Activated naive CD4-positive, alpha-beta T cell (primary cell): ENCODE results near the gene EEFSEC.

Experiments used
- DNase-seq, 4 experiments: peaks; one replicate each; lab custom pipeline; 2025; lab: John Stamatoyannopoulos, UW

The EEFSEC gene

DNA sequence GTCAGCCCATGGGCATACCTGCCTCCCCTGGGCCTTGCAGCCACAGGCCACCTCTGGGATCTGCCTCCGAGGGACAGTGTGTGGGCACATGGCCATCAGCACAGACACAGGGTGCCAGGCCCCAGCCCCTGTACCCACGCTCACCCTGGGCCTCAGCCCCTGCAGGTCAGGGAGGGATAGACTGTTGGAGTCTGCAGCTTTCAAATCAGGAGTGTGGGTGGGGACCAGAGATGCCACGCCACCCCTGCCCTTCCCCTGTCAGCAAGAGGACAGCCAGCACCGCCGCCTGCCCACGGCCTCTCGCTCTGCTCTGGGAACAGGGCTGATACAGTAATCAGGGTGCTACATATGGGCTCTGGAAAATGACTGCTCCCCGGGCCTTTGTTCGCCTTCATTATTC lies 240.8 kb downstream of the EEFSEC start:
- DNase-seq = no peak

DNA sequence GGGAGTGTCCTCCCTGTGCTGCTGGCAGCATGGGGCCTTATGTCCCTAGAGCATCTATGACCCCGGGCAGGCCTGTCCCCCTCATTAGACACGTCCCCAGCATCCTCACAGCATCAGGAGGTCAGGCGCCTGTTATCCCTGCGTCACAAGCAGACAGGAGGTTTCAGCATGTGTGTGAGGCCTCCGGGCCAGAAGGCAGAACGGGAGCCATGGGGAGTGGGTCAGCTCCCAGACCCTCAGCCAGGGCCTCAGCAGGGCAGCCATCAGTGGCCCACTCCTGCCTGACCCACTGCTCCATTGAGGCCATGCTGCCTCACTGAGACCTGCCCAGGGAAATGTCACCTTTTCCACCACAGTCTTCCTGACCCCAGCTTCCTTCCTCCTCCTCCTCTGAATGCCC lies 241.8 kb downstream of the EEFSEC start:
- no peak for DNase-seq

DNA sequence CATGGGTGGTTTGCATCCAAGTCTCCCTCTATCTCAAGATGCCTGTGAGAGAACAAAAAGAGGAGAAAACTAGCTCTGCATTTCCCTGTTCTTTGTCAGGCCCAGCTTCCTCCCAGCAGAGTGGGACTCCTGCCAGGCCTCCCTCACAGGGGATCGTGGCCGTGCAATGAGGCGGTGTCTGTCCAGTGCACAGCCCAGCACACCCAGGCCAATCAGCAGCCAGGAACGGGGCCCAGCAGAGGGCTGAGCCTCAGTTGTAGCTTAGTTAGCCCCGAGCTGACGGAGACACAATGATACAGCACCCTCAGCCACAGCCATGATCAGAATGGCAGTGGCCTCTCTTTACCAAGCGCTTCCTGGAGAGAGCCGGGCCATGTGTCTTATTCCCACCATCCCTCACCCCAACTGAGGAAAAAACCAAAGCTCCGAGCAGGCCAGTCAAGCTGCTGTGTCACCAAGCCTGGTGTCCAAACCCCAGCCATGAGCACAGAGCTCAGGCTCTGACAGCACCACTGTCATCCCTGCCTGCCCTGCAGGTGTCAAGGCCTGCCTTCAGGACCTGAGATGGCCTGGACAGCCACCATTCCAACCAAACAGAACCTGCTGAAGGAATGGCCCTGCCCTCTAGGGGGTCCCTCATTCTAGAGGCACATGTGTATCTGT lies 242.3 kb downstream of the EEFSEC start:
- DNase-seq = no peak

DNA sequence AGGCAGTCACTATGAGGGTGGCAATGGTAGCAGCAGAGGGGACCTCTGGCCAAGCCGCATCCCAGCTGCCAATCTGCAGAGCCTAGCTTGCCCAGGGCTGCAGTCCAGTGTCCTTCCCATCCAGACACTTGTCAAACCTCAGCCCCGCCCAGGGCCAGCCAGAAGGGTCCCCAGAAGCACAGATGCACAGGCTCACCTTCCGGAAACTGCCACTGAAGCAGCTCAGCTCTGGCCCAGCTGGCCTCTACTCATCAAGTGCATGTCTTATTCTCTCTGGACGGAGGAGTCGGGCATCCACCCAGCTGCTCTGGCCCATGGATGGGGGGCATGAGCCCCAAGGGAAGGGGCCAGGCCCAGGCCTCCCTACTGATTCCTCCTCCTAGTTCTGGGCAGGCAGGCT lies 244.2 kb downstream of the EEFSEC start:
- no peak for DNase-seq

DNA sequence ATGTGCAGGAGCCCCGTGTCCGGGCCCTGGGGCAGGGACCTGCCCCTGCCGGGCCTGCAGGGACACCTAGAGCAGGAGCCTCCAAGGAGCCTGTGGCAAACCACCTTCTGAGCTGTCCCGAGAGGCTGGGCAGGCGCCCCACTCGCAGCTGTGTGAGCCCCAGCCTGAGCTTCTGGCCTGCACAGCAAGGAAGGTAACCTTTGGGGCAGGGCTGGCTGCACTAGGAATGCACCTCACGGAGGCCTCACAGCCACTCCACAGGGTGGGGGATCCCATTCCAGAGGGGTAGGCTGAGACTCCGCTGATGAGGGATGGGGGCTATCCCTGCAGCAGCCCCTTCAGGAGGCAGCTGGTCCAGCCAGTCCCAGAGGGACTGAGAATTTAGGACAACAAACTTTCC lies 245.3 kb downstream of the EEFSEC start:
- no peak for DNase-seq

DNA sequence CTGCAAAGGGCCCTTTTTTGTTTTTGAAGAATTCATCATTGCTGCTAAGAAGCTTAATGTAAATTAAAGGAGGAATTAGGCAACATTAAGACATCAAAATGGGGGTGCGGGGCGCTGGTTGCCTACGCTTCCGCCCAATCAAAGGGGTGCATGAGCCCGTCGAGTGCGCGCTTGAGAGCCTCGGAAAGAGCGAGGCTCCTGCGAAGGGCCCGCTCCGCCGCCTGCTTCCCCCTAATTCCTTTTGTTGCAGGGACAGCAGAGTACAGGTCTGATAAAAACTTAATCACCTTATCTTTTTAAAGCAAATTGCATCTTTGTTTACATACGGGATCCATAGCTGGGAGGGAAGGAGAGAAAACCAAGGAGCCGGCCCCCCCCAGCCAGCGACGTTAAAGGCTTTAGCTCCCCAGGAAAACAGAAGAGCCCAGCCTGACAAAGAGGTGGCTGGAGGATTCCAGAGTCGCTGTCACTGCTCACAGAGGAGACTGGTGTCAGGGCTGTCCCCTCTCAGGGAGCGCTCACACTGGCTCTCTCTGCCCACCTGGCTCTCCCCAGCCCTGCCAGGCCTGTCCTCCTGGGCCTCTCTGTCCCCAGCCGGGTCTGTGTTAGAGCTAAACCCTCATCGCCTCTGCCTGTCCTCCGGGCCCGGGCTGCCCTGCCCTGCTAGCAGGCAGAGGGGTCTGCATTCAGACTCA lies 246.1 kb downstream of the EEFSEC start:
- DNase-seq = no peak

DNA sequence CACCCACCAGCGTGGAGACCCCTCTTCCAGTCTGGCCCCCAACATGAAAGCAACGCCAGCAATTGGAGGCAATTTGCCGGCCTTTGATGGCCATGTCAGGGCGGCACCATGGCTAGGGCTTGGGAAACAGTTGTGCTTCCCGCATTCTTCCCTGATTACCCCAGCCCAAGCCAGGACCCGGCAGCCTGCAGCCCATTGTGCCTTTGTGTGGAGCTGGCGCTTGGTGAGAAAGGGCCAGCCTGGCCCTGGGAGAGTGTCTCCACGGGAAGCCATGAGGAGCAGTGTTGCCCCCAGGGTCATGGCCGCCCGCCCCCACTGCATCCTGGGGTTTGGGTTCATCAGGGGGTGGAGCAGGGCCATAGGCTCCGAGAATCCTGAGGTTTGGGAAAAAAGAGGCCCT lies 247.4 kb downstream of the EEFSEC start:
- DNase-seq = no peak

DNA sequence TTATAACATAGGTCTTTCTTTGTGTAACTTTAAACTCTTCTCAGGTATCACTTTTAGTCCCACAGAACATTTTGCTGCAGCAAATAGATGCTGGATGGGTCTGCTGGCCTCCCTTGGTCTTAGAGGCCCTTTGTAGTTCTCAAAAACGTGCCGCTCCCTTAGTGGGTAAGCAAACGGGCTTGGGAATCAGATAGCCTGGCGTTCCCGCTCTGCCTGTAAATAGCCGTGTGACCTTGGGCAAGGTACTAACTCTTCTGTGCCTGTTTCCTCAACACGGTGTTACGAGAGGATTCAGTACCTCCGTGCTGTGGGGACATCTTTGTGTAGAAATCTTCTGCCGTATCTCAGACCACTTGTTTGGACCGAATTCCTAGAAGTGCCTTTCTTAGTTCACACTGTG lies 249.0 kb downstream of the EEFSEC start:
- DNase-seq = no peak

DNA sequence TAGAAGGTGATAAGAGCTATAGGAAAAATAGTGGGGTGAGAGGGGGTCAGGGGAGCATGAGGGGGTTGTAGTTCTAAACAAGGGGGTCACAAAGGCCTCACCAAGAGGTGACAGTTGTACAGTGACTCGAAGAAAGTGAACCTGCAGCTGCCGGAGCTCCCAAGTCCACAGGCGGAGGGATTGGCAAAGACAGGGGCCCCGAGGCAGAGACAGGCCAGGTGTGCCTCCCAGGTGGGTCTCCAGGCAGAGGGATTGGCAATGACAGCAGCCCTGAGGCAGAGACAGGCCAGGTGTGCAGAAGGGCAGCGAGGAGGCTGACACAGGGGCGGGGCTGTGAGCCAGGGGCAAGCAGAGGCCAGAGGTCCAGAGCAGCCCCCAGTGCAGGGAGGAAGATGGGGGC lies 249.7 kb downstream of the EEFSEC start:
- DNase-seq = no peak

DNA sequence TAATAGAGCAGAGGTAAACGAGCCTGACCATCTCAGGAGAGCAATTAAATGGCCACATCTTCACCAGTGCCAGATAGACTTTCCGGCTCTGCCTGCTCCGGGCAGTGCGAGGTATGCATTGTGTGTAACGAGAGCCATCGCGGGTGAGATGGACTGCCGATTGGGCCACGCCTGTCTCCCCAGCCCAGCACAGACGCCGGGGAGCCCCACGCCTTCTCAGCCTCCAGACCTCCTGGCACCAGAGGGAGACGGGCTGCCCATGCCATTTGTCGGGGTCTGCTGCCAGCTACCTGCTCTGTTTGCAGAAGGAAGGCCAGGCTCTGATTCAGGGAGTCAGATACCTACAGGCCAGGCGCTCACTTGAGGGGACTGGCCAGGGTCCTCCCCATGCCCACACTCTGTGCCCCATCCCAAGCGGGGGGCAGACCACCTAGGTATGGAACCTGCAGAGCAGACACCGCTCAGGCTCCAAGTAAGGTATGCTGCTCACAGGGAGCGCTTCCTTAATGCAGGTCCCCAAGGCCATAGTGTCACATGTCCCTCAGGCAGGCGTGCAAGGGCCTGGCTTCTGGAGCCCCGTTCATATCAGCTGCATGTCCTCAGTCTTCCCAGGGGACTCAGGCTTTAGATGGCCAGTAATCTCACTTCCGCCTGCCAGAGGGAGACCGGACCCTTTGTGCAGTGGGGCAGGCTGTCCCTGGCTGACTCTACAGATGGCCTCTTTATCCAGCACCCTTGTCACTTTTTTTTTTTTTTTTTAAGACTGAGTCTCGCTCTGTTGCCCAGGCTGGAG lies 251.2 kb downstream of the EEFSEC start:
- DNase-seq = no peak

DNA sequence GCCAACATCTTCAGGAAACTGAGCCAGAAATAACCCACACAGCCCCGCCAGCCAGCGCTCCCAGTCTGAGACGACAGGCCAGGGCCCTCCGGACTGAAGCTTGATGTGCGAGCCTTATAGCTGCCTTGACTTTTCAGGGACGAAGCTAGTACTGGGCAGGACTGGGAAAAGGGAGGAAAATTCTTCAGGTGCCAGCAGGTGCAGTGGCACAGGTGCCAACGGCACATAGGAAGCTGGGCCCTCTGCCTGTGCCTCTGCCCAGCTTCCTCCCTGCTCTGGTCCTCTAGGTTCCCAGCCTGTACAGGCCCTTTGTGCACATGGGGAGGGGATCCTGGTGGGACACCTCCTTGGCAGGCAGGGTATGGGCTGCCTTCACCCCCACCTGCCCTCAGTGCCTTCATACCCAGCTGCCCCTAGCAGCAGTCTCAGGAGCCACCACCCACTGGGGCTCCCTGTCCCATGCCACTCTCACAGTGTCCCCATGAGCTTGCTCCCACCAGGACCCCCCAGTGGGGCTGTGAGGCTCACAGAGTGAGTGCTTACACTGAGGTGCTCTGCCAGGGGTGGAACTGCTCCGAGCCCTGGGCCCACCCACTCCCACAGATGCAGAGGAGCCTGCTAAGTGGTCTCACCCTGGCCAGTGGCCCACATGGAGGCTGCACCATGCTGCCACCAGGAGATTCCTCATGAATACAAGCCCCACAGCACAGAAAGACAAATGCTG lies 252.4 kb downstream of the EEFSEC start:
- no peak for DNase-seq

DNA sequence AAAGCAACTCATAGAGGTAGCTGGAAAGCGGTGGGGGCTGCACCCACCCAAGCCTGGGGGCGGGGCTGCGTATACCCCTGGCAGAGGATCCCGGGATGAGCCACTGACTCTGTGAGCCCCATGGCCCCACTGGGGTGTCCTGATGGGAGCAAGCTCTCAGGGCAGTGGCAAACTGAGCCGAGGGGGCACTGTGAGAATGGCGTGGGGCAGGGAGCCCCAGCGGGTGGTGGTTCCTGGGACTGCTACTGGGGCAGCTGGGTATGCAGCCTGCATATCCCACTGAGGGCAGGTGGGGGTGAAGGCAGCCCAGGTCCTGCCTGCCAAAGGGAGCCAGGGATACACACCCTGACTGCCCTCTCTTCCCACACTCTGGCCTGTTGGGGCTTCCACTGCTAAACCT lies 254.0 kb downstream of the EEFSEC start:
- DNase-seq = no peak

DNA sequence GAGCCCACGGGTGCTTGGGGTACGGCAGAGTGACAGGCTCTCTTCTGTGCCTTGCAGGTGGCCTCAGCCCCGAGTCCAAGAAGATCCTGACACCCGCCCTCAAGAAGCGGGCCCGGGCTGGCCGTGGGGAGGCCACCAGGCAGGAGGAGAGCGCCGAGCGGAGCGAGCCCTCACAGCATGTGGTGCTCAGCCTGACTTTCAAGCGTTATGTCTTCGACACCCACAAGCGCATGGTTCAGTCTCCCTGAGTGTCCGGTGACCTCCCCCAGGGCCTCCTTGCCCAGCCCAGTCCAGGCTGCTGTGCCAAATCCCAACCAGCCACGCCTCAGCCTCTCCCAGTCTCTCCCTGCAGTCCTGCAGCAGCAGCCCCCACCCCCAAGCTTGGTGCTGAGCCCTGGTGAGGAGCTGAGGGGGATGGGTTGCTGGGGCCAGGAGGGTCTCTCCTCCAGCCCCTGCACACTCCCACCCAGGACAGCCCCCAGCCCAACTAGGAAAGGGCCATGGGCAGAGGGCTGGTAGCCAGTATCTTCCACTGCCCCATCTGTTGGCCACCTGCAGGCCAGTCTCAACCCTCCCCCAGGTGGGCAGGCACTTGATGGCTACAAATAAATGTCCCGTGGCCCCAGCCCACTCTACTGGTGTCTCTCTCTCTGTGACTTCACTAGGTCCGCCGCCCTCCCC lies 254.9 kb downstream of the EEFSEC start:
- no peak for DNase-seq

DNA sequence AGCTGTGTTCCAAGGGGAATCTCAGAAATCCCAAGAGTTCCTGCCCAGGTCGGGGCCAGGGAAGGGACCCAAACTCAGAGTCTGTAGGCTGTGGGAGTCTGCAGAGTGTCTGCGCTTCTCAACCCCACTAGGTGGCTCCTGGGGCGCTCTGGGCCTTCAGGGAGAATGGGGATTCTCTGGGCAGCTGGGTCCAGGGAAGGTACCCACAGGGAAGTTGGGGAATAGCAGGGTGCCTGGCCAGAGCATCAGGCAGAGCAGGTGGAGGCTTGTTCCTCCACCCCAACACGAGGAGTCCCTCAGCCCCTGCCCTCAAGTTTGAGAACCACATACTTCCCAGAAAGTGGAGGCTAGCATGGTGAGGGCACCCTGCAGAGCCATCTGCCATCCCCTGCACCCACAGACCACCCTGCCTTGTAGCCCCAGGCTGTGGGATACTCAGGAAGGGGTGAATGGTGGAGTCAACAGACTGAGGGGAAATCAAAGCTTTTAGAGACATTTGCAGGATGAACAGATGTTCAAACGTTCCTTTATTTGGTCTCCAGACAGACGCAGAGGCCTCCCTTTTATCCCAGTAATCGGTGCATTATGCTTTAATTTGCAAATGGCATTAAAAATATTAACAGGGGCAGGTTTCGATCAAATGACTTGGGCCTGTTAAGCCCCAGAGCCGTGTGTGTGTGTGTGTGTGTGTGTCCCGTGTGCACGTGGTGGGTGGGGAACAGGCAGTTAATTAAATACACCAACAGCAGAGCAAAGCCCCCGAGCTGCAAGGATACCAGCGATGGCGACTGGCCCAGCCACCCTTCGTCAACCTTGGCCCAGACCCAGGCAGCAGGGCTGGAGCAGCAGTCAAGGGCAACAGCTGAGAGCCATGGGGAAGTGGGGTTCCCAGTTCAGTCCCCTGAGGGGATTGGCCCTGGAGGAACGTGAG lies 255.7 kb downstream of the EEFSEC start:
- DNase-seq = no peak

DNA sequence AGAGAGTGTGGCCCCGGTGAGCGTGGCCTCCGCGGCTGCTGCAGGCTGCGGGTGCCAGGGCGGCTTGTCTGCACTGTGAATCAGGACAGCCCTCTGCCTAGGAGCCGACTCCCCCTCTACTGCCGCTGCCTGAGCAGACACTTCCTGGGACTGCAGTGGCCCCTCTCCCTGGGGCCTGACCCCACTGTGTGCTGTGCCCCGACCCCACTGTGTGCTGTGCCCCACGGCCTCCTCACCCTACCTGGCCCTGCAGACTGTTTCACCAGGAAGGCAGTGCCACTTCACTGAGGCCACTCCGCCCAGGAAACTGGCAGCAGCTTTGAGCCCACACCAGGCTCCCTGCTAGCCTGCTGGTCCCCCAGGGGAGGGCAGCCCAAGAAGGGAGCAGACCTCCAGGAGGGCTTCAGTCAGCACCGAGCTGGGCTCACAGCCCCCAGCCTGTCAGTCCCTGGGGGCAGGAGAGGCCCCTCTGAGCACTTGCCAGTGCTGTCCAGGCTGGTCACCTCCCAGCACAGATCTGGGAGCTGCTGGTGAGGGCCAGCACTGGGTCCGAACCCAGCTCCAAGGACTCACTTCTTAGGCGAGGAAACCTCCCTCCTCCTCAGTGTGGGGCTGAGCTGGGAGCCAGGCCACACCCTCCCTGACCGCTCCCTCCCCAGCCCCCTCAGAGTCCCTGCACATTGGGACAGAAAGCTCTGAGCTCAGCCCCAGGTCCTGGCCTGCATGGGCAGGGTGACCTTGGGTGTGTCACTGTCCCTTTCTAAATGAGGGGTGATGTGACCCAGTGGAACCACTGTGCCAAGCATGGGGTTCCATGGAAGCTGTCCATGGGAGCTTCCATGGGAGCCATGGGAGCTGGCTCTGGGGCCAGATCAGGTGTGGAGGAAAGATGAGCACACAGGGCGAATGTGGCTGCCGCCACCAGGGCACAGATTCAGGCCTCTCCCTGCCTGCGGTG lies 256.6 kb downstream of the EEFSEC start:
- no peak for DNase-seq

DNA sequence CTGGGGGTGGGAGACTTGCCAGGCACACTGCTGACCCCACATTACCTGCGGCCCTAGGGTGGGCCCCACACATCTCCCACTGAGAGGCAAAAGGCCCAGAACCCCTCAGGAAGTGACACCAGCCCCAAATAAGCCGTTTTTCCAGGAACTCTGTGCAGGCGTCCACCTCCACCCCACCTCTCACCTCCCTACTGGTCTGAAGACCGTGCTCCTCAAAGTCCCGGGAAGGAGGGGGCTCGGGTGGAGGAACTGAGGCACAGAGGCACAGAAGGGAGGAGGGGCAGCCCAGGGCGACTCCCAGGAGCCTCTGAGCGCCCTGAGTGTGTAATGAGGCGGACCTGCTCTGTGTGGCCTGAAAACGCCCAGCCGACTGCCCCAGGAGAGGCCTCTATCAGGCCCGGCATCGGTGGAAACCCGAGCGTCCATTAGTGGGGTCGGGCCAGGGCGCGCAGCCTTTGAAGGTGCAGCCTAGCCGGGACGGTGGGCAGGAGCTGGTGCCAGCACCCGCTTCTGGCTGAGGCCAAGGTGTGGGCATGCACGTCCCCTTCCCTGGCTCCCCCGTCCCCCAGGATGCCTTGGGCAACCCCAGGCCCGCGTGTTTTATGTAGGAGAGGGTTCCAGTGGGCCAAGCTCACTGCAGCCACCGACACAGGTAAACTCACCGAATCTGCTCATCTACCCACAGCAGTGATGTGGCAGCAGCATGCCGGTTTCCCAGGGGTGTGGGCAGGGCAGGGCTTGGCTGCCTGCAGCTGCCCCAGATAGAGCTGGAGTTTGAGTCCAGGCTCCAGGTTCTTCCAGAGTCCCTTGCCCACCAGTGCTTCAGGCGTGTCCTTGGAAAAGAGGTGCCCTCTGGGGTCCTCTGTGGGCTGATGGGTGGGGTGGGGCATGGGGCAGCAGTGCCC lies 257.6 kb downstream of the EEFSEC start:
- DNase-seq = no peak

DNA sequence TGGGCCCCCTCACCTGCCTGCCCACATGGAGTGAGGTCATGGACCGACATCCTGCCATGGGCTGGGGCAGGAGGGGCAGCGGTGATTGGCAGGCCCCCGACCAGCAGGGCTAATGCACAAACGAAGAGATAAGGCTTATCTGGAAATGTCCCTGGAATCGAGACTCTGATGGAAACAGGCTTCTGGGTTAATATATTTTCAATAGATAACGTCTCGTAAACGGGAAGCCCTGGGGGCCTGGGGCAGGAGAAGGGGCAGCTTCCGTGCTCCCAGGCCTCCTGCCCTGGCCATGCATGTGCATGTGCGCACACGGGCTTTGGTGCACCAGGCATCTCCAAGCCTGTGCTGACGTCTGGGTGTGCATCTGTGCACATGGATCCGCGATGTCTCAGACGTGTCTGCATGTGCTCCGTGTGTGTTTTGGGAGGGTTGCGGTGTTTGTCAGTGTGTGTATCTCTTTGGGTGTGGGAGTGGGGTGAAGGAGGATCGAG lies 258.3 kb downstream of the EEFSEC start:
- no peak for DNase-seq
